ENCODE measurements around the gene LSP1. TPM values are rescaled to one million over a fixed set of nuclear protein-coding genes. Genes with fewer than 3 reads are reported as not detected.

Gene LSP1
- polyA plus RNA-seq, 1 donor from 2014 or later, result not detected

- no peak for TF ChIP-seq EZH2 (IDR thresholded peaks at IDR 0.05; ENCODE audit: borderline replicate concordance, insufficient read depth, low read length, poor library complexity, severe bottlenecking)
These were observed 15.9 kb downstream of the LSP1 start (continued) for GRCh38 chr11:1868636-1869291.

DNA sequence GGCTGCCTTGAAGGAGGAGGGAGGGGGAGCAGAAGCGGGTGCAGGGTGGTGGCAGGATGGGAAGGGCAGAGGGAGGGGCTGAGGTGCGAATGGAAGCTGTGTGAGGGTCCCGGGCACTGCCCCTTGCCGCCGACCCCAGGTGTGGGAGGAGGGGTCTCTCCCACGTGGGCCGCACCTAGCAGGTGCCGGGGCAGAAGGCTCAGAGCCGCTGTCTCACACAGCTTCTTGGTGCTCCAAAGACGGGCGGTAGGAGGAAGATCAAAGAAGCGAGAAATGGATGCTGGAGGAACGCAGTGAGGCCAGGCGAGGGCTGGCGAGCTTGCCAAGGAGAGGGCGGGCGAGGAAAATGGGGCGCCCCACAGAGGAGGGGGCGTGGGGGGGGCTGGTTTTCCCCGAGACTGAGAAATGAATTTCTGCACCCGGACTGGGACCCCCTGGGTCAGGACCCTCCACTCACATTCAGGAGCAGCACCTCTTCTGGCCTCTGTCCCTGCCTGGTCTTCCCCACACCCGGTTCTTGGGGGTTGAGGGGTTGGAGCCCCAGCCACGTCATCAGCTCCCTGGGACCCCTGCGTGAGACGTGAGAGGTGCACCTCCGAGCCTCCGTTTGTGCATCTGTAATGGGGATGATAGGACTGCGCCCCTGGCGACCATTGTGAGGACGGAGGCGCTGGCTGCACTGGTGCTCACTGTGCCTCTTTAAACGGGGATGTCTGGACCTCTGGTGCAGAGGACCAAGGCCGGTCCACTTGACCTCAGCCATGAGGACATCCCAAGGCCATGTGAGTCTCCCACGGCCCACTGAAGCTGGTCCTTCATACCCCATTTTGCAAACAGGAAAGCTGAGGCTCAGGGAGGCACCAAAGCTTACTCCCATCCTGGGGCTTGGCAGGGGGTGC, 16.8 kb downstream of the LSP1 start:
- H3K9me3 ChIP-seq (ENCODE audit: low read length), result no peaks in the 10 kb centered on the region
- no peaks in the 10 kb centered on the region for H3K27me3 ChIP-seq (ENCODE audit: insufficient read depth, low read depth, low read length)
- no peaks in the 10 kb centered on the region for H3K36me3 ChIP-seq (ENCODE audit: insufficient read depth, low read length)
- H3K27ac ChIP-seq (ENCODE audit: low read length), result no peak overlapping the region
- H3K4me2 ChIP-seq (ENCODE audit: low read length), result no peak overlapping the region
- H3K79me2 ChIP-seq (replicated peaks; ENCODE audit: insufficient read depth, low read length), result no peaks in the 10 kb centered on the region
- H3K4me3 ChIP-seq (ENCODE audit: low read length), result no peak overlapping the region
- no peaks in the 10 kb centered on the region for H4K20me1 ChIP-seq (ENCODE audit: insufficient read depth)
- H3F3A ChIP-seq (ENCODE audit: insufficient read depth, low read length, poor library complexity, severe bottlenecking), result no peaks in the 10 kb centered on the region
- no peak for TF ChIP-seq MXI1 (conservative IDR thresholded peaks at IDR 0.05; ENCODE audit: poor library complexity, severe bottlenecking)
- TF ChIP-seq EP300 (conservative IDR thresholded peaks at IDR 0.05; ENCODE audit: poor library complexity, severe bottlenecking), result no peak
- TF ChIP-seq SMC3 (conservative IDR thresholded peaks at IDR 0.05; ENCODE audit: poor library complexity), result no peak
- TF ChIP-seq TAF1 (IDR thresholded peaks at IDR 0.05; ENCODE audit: low read depth), result no peak
- TF ChIP-seq RAD21 (conservative IDR thresholded peaks at IDR 0.05), result no peak
- TF ChIP-seq, protein P1, sequence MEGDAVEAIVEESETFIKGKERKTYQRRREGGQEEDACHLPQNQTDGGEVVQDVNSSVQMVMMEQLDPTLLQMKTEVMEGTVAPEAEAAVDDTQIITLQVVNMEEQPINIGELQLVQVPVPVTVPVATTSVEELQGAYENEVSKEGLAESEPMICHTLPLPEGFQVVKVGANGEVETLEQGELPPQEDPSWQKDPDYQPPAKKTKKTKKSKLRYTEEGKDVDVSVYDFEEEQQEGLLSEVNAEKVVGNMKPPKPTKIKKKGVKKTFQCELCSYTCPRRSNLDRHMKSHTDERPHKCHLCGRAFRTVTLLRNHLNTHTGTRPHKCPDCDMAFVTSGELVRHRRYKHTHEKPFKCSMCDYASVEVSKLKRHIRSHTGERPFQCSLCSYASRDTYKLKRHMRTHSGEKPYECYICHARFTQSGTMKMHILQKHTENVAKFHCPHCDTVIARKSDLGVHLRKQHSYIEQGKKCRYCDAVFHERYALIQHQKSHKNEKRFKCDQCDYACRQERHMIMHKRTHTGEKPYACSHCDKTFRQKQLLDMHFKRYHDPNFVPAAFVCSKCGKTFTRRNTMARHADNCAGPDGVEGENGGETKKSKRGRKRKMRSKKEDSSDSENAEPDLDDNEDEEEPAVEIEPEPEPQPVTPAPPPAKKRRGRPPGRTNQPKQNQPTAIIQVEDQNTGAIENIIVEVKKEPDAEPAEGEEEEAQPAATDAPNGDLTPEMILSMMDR (IDR thresholded peaks at IDR 0.05; ENCODE audit: poor library complexity, severe bottlenecking), result no peak
- TF ChIP-seq EZH2 (IDR thresholded peaks at IDR 0.05; ENCODE audit: borderline replicate concordance, insufficient read depth, low read length, poor library complexity, severe bottlenecking), result no peak
- TF ChIP-seq REST (IDR thresholded peaks at IDR 0.05; ENCODE audit: borderline replicate concordance), result no peak
- TF ChIP-seq POLR2AphosphoS5 (IDR thresholded peaks at IDR 0.05), result no peak
- no peaks in the 10 kb centered on the region for H3K9me2 ChIP-seq (ENCODE audit: insufficient read depth, low read length)
- no peak overlapping the region for H2AFZ ChIP-seq (ENCODE audit: low read depth, low read length)
- H3K9ac ChIP-seq (ENCODE audit: low read length), result no peak overlapping the region

DNA sequence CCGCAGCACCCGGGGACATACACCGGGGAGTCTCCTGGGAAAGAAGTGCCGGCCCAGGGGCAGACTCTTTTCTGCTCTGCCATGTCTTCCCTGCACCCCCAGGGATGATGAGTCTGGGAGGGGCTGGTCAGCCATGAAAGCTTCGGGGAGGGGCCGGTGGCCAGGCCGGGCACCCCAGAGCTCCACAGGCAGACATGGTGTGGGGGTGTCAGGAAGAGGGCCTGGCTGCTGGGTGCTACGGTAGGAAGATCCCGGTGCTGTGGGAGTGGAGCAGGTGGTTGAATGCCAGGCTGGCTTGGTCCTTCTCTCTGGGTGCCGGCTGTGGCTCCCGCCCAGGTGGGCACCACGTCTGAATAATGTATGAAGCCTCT, 17.4 kb downstream of the LSP1 start:
- no peaks in the 10 kb centered on the region for H3K9me2 ChIP-seq (ENCODE audit: insufficient read depth, low read length)
- no peaks in the 10 kb centered on the region for H3K79me2 ChIP-seq (replicated peaks; ENCODE audit: insufficient read depth, low read length)
- H2AFZ ChIP-seq (ENCODE audit: low read depth, low read length), result no peak overlapping the region
- H3K27me3 ChIP-seq (ENCODE audit: insufficient read depth, low read depth, low read length), result no peaks in the 10 kb centered on the region
- H3K9me3 ChIP-seq (ENCODE audit: low read length), result no peaks in the 10 kb centered on the region
- H3F3A ChIP-seq (ENCODE audit: insufficient read depth, low read length, poor library complexity, severe bottlenecking), result no peaks in the 10 kb centered on the region
- H3K9ac ChIP-seq (ENCODE audit: low read length), result no peak overlapping the region
- H3K36me3 ChIP-seq (ENCODE audit: insufficient read depth, low read length), result no peaks in the 10 kb centered on the region
- H4K20me1 ChIP-seq (ENCODE audit: insufficient read depth), result no peaks in the 10 kb centered on the region
- H3K4me3 ChIP-seq (ENCODE audit: low read length), result no peak overlapping the region
- TF ChIP-seq MXI1 (conservative IDR thresholded peaks at IDR 0.05; ENCODE audit: poor library complexity, severe bottlenecking) (no peak), REST (IDR thresholded peaks at IDR 0.05; ENCODE audit: borderline replicate concordance) (no peak), TAF1 (IDR thresholded peaks at IDR 0.05; ENCODE audit: low read depth) (no peak), EZH2 (IDR thresholded peaks at IDR 0.05; ENCODE audit: borderline replicate concordance, insufficient read depth, low read length, poor library complexity, severe bottlenecking) (no peak), RAD21 (conservative IDR thresholded peaks at IDR 0.05) (no peak), SMC3 (conservative IDR thresholded peaks at IDR 0.05; ENCODE audit: poor library complexity) (no peak), EP300 (conservative IDR thresholded peaks at IDR 0.05; ENCODE audit: poor library complexity, severe bottlenecking) (no peak), POLR2AphosphoS5 (IDR thresholded peaks at IDR 0.05) (no peak)
- TF ChIP-seq, protein P1 (IDR thresholded peaks at IDR 0.05; ENCODE audit: poor library complexity, severe bottlenecking), result no peak
- no peak overlapping the region for H3K27ac ChIP-seq (ENCODE audit: low read length)
- H3K4me2 ChIP-seq (ENCODE audit: low read length), result no peak overlapping the region

Data from neural cell (in vitro differentiated cells).